NT2/D1 (cell line): ENCODE data around the gene MYLK.
A peak's percentile ranks its signal among the peaks of the same experiment; 100 is the strongest.

Experiments used
- DNase-seq: peaks from one replicate; pipeline ENCODE4 v3.0.0-alpha.2; 2011; ENCODE audit warnings: low read depth, low spot score
- H3K27me3 ChIP-seq: 2 replicates; pipeline ENCODE4 v1.6.0; 2011; ENCODE audit warnings: mild to moderate bottlenecking; ENCODE audit not compliant: insufficient read length, insufficient read depth
- H3K36me3 ChIP-seq: 2 replicates; pipeline ENCODE4 v1.6.1; 2011; ENCODE audit warnings: mild to moderate bottlenecking, low read length, mixed read lengths; ENCODE audit not compliant: insufficient read depth, insufficient read length
- H3K4me1 ChIP-seq: 2 replicates; pipeline ENCODE4 v1.5.1; 2011; ENCODE audit not compliant: insufficient read depth, insufficient read length
- H3K4me3 ChIP-seq: 2 replicates; pipeline ENCODE4 v1.5.1; 2011; ENCODE audit warnings: low read depth; ENCODE audit not compliant: insufficient read length
- H3K9ac ChIP-seq: 2 replicates; pipeline ENCODE4 v1.6.0; 2011; ENCODE audit warnings: low read depth; ENCODE audit not compliant: insufficient read length
- H3K9me3 ChIP-seq: 2 replicates; pipeline ENCODE4 v1.5.1; 2011; ENCODE audit warnings: mild to moderate bottlenecking, low read length; ENCODE audit not compliant: insufficient read depth
- SUZ12 ChIP-seq: IDR thresholded peaks from 2 replicates; pipeline ENCODE4 v1.6.1; 2011; ENCODE audit not compliant: insufficient read length, insufficient read depth; ENCODE audit errors: extremely low read depth
- YY1 ChIP-seq: IDR thresholded peaks from 2 replicates; pipeline ENCODE4 v1.6.1; 2011; ENCODE audit not compliant: insufficient read length, insufficient read depth
- ZNF274 ChIP-seq: IDR thresholded peaks from 2 replicates; pipeline ENCODE4 v1.6.1; 2011; ENCODE audit warnings: mild to moderate bottlenecking, low read depth, low read length

The MYLK gene

DNA sequence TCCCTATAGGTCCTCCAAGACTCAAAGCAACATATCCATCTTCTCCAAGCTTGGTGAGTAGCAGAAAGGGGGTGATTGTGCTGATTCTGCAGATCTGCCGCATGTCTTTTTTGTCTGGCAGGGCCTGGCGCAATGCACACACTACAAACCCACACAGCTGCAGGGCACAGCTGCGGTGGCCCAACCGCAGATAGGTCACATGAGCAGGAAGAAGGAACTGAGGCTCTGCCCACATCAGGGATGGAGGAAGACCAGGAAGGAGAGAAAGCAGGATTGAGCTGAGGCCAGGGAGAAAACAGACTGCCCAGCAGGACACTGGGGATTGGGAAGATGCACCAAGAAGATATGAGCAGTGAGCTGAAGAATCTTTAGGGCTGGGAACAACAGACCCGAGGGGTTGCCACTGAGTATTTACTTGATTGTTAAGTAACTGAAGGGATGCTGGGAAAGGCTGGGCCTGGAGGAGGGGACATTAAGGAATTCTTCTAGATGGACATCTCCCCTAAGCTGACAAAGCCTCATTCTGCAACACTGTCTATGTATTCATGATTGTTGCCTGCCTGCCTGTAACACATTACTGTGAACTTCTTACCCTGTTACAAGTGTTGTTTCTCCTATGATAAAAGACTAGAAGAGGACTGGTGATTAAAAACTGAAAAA lies 126.7 kb downstream of the MYLK start:
- no peaks in the 10 kb centered on the region for H3K36me3 ChIP-seq
- no peak for DNase-seq

GRCh38 chr3:123755501-123755900 lies 128.6 kb downstream of the MYLK start:
- DNase-seq: no peak
- Histone ChIP-seq H3K4me3 (no peak overlapping the region), H3K9ac (no peak overlapping the region), H3K4me1 (peaks cover 2% of the 10 kb centered on the region), H3K9me3 (no peaks in the 10 kb centered on the region), H3K36me3 (peaks cover 3% of the 10 kb centered on the region), H3K27me3 (no peaks in the 10 kb centered on the region)
- TF ChIP-seq SUZ12: no peak

More for the DNA sequence above, 126.7 kb downstream of the MYLK start:
- H3K9ac ChIP-seq: no peak overlapping the region
- H3K4me1 ChIP-seq: peaks cover 2% of the 10 kb centered on the region
- H3K27me3 ChIP-seq: no peaks in the 10 kb centered on the region
- TF ChIP-seq SUZ12: no peak
- no peak for TF ChIP-seq ZNF274
- TF ChIP-seq YY1: no peak
- H3K9me3 ChIP-seq: no peaks in the 10 kb centered on the region
- no peak overlapping the region for H3K4me3 ChIP-seq

GRCh38 chr3:123755085-123755484 lies 129.0 kb downstream of the MYLK start:
- DNase-seq: no peak
- no peak overlapping the region for H3K9ac ChIP-seq
- H3K9me3 ChIP-seq: no peaks in the 10 kb centered on the region
- H3K4me3 ChIP-seq: no peak overlapping the region
- TF ChIP-seq ZNF274: no peak
- no peak for TF ChIP-seq YY1
- TF ChIP-seq SUZ12: no peak
- H3K36me3 ChIP-seq: peaks cover 3% of the 10 kb centered on the region
- H3K4me1 ChIP-seq: peaks cover 2% of the 10 kb centered on the region
- no peaks in the 10 kb centered on the region for H3K27me3 ChIP-seq

- no peak overlapping the region for H3K4me3 ChIP-seq
- H3K36me3 ChIP-seq: peaks cover 6% of the 10 kb centered on the region
- no peak for DNase-seq
- H3K9me3 ChIP-seq: no peaks in the 10 kb centered on the region
- H3K4me1 ChIP-seq: peaks cover 2% of the 10 kb centered on the region
- H3K27me3 ChIP-seq: no peaks in the 10 kb centered on the region
- H3K9ac ChIP-seq: no peak overlapping the region
- no peak for TF ChIP-seq ZNF274
- no peak for TF ChIP-seq YY1
- TF ChIP-seq SUZ12: no peak
Observed at GRCh38 chr3:123753286-123753685, 130.8 kb downstream of the MYLK start.

DNA sequence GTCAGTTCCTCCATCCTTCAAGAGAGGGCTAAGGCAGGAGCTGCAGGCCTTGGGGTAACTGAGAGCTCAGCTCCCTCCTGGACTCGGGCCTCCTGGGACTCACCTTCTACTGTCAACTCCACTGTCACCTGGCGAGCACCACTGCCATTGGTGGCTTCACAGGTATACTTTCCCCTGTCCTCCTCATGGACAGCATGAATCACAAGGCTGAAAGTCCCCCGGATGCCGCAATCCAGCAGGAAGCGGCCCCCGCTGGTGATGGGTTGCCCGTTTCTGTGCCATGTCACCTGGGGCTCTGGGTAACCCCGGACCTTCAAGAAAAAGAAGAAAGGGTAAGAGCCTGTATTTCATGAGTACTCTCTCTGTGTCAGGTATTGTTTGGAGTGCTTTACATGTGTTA lies 131.9 kb downstream of the MYLK start:
- H3K4me3 ChIP-seq: no peak overlapping the region
- no peak overlapping the region for H3K9ac ChIP-seq
- TF ChIP-seq SUZ12 (no peak), YY1 (no peak), ZNF274 (no peak)
- DNase-seq: no peak
- H3K36me3 ChIP-seq: peaks cover 11% of the 10 kb centered on the region
- H3K9me3 ChIP-seq: no peaks in the 10 kb centered on the region
- no peaks in the 10 kb centered on the region for H3K27me3 ChIP-seq
- peaks cover 2% of the 10 kb centered on the region for H3K4me1 ChIP-seq

DNA sequence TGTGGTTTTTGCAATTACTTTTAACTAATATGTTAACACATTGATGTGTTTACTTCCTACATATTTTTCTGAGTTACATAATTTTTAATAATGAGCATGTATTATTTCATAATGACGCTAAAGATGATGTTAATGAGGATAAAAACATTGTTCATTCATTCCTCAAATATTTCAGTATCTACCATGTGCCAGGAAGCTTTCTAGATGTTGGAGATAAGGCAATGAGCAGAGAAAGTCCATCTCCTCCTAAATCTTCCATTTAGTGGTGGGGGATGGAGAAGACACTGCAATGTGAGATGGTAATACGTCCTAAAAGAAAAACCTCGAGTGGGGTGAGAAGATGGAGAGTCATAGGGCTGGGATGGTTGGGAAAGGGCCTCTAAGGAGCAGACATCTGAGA lies 132.7 kb downstream of the MYLK start:
- Histone ChIP-seq H3K9ac (no peak overlapping the region), H3K4me3 (no peak overlapping the region), H3K27me3 (no peaks in the 10 kb centered on the region), H3K4me1 (peaks cover 2% of the 10 kb centered on the region), H3K36me3 (peaks cover 11% of the 10 kb centered on the region), H3K9me3 (no peaks in the 10 kb centered on the region)
- no peak for DNase-seq
- TF ChIP-seq YY1 (no peak), SUZ12 (no peak), ZNF274 (no peak)

- TF ChIP-seq SUZ12 (no peak), YY1 (peak; percentile 16), ZNF274 (no peak)
- Histone ChIP-seq H3K4me3 (no peak overlapping the region), H3K9me3 (no peaks in the 10 kb centered on the region), H3K27me3 (no peaks in the 10 kb centered on the region), H3K36me3 (peaks cover 11% of the 10 kb centered on the region), H3K9ac (no peak overlapping the region), H3K4me1 (peaks cover 2% of the 10 kb centered on the region)
- DNase-seq: peak; percentile 46
Observed at GRCh38 chr3:123750659-123751420, 133.3 kb downstream of the MYLK start.

DNA sequence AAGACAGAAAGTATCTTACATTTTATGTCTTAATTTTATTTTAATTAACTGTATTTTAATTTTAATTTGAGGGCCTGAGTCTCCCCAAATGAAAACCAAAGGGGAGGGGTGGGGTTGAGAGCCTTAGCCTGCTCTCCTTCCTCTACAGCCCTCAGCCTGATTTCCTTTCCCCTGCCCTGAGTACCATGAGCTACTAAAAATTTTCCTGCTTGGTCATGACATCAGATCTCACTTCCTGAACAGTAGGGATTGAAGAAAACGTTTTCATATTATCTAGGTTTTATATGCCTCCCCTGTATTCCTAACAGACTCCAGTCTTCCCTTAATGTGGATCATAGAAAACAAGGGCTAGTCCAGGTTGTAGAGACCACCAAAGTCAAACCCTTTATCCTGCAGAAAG lies 133.9 kb downstream of the MYLK start:
- no peaks in the 10 kb centered on the region for H3K9me3 ChIP-seq
- TF ChIP-seq SUZ12: no peak
- TF ChIP-seq ZNF274: no peak
- no peak for TF ChIP-seq YY1
- no peak overlapping the region for H3K9ac ChIP-seq
- peaks cover 11% of the 10 kb centered on the region for H3K36me3 ChIP-seq
- no peaks in the 10 kb centered on the region for H3K27me3 ChIP-seq
- no peak overlapping the region for H3K4me3 ChIP-seq
- no peak for DNase-seq
- peaks cover 2% of the 10 kb centered on the region for H3K4me1 ChIP-seq
